ENCODE measurements around the gene RAB40C. TPM values are rescaled to one million over a fixed set of nuclear protein-coding genes. Genes with fewer than 3 reads are reported as not detected.

The RAB40C gene
- total RNA-seq, 1 donor from 2014 or later, result 6.0 TPM

GRCh38 chr16:626787-627453, 37.1 kb downstream of the RAB40C start:
- Mint-ChIP-seq H3K27ac (no peak overlapping the region), H3K27me3 (ENCODE audit: insufficient read depth, low read depth) (peaks cover 5% of the 10 kb centered on the region)
- H3K9ac ChIP-seq, result no peak overlapping the region

DNA sequence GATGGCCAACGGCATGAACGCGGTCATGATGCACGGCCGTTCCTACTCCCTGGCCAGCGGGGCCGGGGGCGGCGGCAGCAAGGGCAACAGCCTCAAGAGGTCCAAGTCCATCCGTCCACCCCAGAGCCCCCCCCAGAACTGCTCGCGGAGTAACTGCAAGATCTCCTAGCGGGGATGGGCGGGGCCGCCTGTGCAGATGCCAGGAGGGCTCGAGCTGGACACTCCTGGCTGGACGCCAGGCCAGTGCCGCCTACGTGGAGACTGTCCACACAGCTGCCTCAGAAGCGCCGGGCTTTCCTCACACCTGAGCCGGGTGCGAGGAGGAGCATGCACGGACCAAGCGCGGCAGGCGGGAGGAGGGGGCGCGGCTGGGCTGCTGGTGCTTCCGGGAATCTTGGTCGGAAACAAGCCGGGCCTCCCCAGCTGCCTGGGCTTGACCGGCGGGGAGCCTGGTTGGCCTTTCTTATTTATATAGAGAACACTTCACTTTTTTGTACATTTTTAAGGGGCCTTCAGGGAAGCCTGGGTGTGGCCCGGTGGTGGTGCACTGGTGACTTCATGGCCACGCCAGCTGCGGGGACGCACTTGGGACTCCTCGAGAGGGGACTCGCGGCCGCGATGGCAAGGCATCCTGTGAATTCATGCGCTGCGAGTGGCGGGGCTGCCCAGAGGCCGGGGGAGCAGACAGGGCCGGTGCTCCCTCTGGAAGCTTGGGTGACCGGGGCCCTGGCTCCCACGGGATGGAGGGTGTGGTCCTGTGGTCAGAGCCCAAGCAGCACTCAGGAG, 37.8 kb downstream of the RAB40C start:
- TF ChIP-seq EZH2phosphoT487 (IDR thresholded peaks at IDR 0.05) (no peak), CTCF (IDR thresholded peaks at IDR 0.05) (no peak), EZH2 (IDR thresholded peaks at IDR 0.05) (no peak)
- no peaks in the 10 kb centered on the region for H3K36me3 ChIP-seq

More at GRCh38 chr16:626787-627453, 37.1 kb downstream of the RAB40C start:
- Histone ChIP-seq H3K4me3 (no peak overlapping the region), H3K9me3 (ENCODE audit: low read depth) (no peaks in the 10 kb centered on the region), H3K4me1 (peaks cover 21% of the 10 kb centered on the region), H4K20me1 (ENCODE audit: low read depth) (peaks cover 22% of the 10 kb centered on the region), H3K4me2 (no peak overlapping the region), H3K79me2 (ENCODE audit: low read depth) (no peaks in the 10 kb centered on the region), H2AFZ (replicated peaks) (no peak overlapping the region), H3K27me3 (no peaks in the 10 kb centered on the region), H3K36me3 (no peaks in the 10 kb centered on the region), H3F3A (ENCODE audit: low read depth) (peaks cover 29% of the 10 kb centered on the region), H3K27ac (no peak overlapping the region)
- Mint-ChIP-seq H3K9me3 (no peaks in the 10 kb centered on the region), H3K36me3 (peaks cover 5% of the 10 kb centered on the region), H3K4me3 (no peak overlapping the region), H3K4me1 (peaks cover 30% of the 10 kb centered on the region)
- no peak for DNase-seq (ENCODE audit: low spot score)
- no peak for TF ChIP-seq CTCF (IDR thresholded peaks at IDR 0.05)
- TF ChIP-seq EZH2phosphoT487 (IDR thresholded peaks at IDR 0.05), result no peak
- TF ChIP-seq EZH2 (IDR thresholded peaks at IDR 0.05), result no peak

GRCh38 chr16:628321-629061, 38.6 kb downstream of the RAB40C start:
- Mint-ChIP-seq H3K9me3 (no peaks in the 10 kb centered on the region), H3K27me3 (ENCODE audit: insufficient read depth, low read depth) (peaks cover 5% of the 10 kb centered on the region), H3K27ac (peak overlapping the region; percentile 97), H3K4me1 (peaks cover 30% of the 10 kb centered on the region), H3K4me3 (peak overlapping the region; percentile 81), H3K36me3 (peaks cover 5% of the 10 kb centered on the region)
- H3K27ac ChIP-seq, result peak overlapping the region; percentile 89
- no peaks in the 10 kb centered on the region for H3K36me3 ChIP-seq
- H3K4me3 ChIP-seq, result no peak overlapping the region
- no peak for DNase-seq (ENCODE audit: low spot score)
- peaks cover 24% of the 10 kb centered on the region for H3F3A ChIP-seq (ENCODE audit: low read depth)
- H3K9me3 ChIP-seq (ENCODE audit: low read depth), result no peaks in the 10 kb centered on the region
- H3K79me2 ChIP-seq (ENCODE audit: low read depth), result no peaks in the 10 kb centered on the region
- peaks cover 26% of the 10 kb centered on the region for H3K4me1 ChIP-seq
- H3K27me3 ChIP-seq, result no peaks in the 10 kb centered on the region
- peaks cover 26% of the 10 kb centered on the region for H4K20me1 ChIP-seq (ENCODE audit: low read depth)
- no peak for TF ChIP-seq EZH2phosphoT487 (IDR thresholded peaks at IDR 0.05)
- no peak for TF ChIP-seq EZH2 (IDR thresholded peaks at IDR 0.05)
- H2AFZ ChIP-seq (replicated peaks), result no peak overlapping the region
- peak overlapping the region; percentile 93 for H3K4me2 ChIP-seq
- H3K9ac ChIP-seq, result no peak overlapping the region

More for the DNA sequence above, 37.8 kb downstream of the RAB40C start:
- Histone ChIP-seq H3K27me3 (no peaks in the 10 kb centered on the region), H2AFZ (replicated peaks) (no peak overlapping the region), H3F3A (ENCODE audit: low read depth) (peaks cover 24% of the 10 kb centered on the region), H4K20me1 (ENCODE audit: low read depth) (peaks cover 26% of the 10 kb centered on the region), H3K4me1 (peaks cover 26% of the 10 kb centered on the region), H3K9ac (no peak overlapping the region), H3K4me3 (no peak overlapping the region), H3K79me2 (ENCODE audit: low read depth) (no peaks in the 10 kb centered on the region), H3K27ac (no peak overlapping the region), H3K9me3 (ENCODE audit: low read depth) (no peaks in the 10 kb centered on the region), H3K4me2 (no peak overlapping the region)
- no peak overlapping the region for H3K27ac Mint-ChIP-seq
- H3K4me3 Mint-ChIP-seq, result peak overlapping the region; percentile 35
- no peak for DNase-seq (ENCODE audit: low spot score)
- peaks cover 5% of the 10 kb centered on the region for H3K27me3 Mint-ChIP-seq (ENCODE audit: insufficient read depth, low read depth)
- H3K4me1 Mint-ChIP-seq, result peaks cover 30% of the 10 kb centered on the region
- H3K9me3 Mint-ChIP-seq, result no peaks in the 10 kb centered on the region
- peaks cover 5% of the 10 kb centered on the region for H3K36me3 Mint-ChIP-seq

All from neural progenitor cell (in vitro differentiated cells).